Erythroblast (primary cell): ENCODE results near the gene NLRC5.

Experiments
- GATA1 ChIP-seq: IDR thresholded peaks from 2 replicates; pipeline ENCODE4 v1.6.1; 2011; ENCODE audit warnings: low read depth, mild to moderate bottlenecking, control low read depth, low read length, moderate library complexity
- POLR2A ChIP-seq: IDR thresholded peaks from 2 replicates; pipeline ENCODE4 v1.6.1; 2011; ENCODE audit warnings: mild to moderate bottlenecking, low read length

DNA sequence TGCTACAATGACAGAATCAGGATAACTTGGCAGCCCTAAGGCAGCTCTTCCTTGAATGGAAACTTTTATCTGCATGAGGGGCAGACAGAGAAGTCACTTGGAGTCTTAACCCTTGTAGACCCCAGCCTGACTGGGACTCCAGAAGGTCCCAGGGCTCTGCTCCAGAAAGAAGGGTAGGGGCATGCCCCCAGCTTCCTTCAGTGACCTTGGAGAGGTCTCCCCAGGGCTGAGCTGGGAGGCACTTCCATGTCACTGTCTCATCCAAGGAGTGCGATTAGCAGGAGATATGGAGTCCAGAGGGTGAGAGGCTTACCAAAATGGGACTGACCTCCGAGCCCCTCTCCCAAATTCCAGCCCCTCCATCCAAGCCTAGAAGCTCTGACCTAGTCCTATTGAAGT is 3.4 kb upstream of the NLRC5 start:
- TF ChIP-seq POLR2A: no peak
- TF ChIP-seq GATA1: no peak
